HT-29 (cell line): Measurements from ENCODE around the gene BMP2. TPM values are rescaled to one million over a fixed set of nuclear protein-coding genes. Genes with fewer than 3 reads are reported as not detected.

Source experiments
- DNase-seq: peaks from one replicate; pipeline ENCODE4 v3.0.0-alpha.2; 2015; ENCODE audit warnings: low spot score
- total RNA-seq: library from RNA; depleted of rRNA; stranded (reverse); fragments of >200 nt; shearing (Covaris generic); gene quantifications from 2 replicates; pipeline ENCODE4 v1.2.3, GENCODE V29; 2014

The BMP2 gene
- total RNA-seq, 1 experiment from 2014 or later, result 11.7 TPM

DNA sequence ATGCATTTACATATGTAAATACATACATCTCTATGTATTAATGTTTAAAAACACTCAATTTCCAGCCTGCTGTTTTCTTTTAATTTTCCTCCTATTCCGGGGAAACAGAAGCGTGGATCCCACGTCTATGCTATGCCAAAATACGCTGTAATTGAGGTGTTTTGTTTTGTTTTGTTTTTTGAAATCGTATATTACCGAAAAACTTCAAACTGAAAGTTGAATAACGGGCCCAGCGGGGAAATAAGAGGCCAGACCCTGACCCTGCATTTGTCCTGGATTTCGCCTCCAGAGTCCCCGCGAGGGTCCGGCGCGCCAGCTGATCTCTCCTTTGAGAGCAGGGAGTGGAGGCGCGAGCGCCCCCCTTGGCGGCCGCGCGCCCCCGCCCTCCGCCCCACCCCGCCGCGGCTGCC is 355 bp upstream of the BMP2 start:
- DNase-seq, result no peak

DNA sequence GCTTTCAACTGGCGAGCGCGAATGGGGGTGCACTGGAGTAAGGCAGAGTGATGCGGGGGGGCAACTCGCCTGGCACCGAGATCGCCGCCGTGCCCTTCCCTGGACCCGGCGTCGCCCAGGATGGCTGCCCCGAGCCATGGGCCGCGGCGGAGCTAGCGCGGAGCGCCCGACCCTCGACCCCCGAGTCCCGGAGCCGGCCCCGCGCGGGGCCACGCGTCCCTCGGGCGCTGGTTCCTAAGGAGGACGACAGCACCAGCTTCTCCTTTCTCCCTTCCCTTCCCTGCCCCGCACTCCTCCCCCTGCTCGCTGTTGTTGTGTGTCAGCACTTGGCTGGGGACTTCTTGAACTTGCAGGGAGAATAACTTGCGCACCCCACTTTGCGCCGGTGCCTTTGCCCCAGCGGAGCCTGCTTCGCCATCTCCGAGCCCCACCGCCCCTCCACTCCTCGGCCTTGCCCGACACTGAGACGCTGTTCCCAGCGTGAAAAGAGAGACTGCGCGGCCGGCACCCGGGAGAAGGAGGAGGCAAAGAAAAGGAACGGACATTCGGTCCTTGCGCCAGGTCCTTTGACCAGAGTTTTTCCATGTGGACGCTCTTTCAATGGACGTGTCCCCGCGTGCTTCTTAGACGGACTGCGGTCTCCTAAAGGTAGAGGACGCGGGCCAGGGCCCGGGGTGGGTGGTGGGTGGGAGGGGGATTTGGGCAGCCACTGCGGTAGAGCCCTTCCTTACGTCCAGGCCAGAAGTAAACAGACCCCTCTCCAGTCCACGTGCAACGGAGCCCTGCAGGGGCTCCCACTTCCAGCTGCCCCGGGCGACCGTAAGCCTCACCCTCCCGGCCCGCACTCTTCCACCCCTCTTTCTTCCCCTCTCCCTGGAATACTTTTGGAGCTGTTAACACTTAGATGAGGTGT is 998 bp downstream of the BMP2 start:
- DNase-seq, result peak; percentile 38

DNA sequence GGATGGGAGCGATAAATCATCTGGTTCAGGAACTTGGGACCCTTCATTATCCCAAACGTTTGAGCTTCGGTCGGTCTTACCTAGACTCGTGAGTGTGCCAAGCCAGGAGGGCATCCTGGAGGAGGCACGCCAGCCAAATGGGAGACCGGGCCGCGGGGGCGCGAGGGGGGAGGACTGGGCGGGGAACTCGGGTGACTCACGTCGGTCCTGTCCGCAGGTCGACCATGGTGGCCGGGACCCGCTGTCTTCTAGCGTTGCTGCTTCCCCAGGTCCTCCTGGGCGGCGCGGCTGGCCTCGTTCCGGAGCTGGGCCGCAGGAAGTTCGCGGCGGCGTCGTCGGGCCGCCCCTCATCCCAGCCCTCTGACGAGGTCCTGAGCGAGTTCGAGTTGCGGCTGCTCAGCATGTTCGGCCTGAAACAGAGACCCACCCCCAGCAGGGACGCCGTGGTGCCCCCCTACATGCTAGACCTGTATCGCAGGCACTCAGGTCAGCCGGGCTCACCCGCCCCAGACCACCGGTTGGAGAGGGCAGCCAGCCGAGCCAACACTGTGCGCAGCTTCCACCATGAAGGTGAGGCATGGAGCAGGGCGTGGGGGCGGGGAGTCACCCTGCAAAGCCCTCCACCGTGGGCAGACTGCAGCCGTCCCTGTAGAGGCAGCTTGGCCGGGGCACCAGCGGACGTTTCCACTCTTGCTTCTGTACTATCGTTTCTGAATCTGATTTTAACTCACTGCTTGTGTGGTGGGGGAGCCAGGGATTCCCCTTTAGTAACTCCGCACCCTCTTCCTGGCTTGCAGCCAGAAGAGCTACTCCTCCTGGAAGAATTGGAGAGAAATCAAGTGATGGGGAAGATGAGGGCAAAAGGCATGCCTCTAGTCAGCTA is 2.7 kb downstream of the BMP2 start:
- DNase-seq, result peak; percentile 32

DNA sequence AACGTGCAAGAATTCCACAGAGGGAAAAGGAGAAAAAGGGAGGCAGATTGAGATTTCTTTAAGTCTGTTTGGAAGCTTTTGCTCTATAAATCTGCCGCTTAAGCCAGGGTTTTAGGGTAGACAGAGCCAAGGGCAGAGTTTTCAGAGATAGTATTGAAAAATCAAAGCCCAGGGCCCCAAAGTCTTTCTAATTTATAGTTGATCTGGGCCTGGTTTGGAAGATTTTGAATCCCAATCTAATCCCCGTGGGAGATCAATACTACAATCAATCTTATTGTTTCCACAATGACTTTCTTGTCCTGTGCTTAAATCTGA is 3.3 kb downstream of the BMP2 start:
- no peak for DNase-seq

DNA sequence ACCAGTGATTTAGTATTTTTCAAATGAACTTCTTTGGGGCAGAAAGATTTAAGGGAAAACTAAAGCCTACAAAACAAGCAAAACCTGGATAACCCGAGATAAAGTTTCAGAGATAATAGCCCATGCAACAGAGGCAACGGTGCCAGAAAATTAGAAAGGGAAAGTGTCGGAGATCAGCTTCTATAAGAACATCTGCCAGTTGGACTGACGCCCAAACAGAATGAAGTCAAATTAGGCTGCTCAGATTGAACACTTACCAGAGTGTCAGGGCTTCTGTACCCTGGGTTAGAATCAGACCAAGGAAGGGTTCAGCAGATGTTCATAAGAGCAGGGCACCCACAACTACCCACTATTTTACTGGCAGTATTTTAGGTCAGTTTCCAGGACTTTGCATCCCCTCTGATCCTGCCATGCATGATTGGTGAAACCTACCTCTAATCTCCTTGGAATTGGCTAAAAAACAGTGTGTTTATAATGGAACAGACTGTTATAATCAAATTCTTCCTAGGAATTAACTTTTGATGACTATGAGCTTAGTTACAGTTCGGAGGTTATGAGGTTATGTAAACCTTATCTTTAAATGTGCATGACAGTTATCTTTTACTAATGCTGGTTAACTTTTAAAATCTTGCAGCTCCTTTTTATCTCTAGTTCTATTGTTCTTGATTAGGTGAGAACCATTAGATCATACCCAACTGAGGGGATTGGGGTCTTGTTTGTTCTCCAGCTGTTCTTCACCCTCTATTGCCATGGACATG is 13.1 kb downstream of the BMP2 start:
- no peak for DNase-seq

DNA sequence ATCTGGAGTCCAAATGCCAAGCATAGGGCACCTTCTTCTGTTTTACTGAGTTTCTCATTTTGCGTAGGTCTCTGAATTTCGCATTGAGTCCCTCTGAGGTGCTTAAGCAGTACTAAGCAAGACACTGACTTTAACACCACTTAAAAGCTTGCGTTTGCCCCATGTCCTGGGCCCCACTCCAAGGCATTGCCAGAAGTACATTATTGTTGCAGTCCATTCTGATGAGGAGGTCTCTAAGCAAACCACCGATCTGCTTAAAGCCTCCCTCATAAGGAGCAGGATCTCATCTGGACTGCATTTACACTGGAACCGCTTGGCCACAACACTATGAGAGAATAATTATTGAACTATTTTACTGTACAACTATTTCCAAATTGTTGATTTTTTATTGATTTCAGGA is 16.3 kb downstream of the BMP2 start:
- DNase-seq, result no peak

DNA sequence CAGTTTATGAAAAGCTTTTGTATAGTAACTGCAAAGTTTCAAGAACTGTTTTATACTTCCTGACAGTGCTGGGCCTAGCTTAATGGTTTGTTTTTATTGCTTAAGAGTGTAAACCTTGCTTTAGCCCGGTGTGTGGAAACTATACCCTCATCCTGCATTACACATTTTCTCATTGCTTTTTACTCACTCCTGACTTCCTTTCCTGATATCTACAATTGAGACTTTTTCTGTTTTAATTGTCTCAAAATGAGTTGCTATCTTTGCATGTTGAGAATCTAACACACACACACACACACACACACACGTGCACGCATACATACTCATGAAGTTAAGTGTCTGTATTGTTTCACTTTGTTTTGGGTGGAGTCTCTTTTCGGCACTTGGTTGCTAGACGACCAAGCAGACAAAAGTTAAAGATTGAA is 16.7 kb downstream of the BMP2 start:
- peak; percentile 72 for DNase-seq

DNA sequence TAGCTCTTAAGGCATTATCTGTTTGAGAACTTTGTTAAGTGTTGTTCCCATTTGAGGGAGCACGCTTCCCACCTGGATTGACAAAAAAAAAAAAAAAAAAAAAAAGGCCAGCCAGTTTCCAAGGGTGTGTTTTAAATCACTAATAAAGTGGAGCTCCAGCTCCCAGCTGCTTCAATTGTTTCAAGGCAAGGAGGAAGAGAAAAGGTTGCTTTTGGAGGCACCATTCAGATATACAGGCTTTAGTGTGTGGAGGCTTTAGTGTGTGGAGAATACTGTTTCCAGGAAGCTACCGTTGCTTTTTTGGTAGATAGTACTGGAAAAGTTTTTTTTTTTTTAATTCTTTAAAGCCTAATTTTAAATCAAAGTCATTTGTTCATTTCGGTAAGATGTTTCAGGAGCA is 17.3 kb downstream of the BMP2 start:
- no peak for DNase-seq

DNA sequence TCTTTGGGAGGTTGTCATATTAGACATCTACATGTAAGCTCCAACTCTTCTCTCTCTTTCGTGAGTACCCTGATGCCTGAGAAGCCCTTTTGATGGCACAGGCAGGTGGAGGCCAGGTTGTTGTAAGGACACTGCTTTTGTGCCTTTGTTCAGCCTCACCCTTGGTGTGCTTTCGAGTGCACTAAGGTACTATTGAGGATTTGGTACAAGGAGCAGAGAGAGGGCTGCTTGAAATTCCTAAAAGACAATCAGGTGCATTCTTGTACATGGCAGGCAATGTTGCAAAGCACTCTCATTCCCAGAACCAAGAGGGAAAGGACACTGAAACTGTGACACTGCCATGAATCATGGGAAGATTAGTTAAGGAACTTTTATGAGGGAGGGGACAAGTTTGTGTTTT is 19.1 kb downstream of the BMP2 start:
- DNase-seq, result no peak

DNA sequence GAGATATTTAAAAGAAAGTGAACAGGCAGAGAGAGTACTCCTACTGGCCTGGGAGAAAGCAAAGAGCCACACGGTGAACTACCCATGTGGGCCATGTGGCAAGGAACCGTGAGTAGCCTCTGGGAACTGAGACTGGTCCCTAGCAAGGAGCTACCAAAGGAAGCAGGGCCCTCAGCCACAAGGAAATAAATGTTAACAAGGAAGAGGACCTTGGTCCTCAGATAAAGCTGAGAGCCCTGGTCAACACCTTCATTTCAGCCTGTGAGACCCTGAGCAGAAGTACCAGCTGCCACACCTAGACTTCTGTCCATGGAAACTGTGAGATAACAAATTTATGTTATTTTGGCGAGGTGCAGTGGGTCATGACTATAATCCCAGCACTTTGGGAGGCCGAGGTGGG is 25.3 kb downstream of the BMP2 start:
- DNase-seq, result no peak

DNA sequence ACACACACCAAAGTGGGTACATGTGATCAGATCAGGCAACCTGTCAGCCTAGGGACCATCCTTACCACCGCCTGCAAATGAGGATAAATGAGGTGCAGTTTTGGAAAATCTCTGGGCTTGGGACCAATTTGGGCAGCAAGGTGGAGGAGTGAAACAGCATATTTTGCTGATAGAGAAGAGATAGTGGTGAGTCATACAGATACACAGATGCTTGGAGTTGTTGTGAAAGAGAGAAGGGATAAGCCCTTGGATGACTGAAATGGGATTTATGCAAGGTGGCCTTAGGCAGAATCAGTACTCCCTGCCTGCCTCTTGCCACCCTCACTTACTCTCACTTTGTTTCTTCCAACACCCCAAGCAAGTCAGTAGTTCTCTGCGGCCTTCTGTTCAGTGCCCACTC is 34.7 kb downstream of the BMP2 start:
- no peak for DNase-seq

DNA sequence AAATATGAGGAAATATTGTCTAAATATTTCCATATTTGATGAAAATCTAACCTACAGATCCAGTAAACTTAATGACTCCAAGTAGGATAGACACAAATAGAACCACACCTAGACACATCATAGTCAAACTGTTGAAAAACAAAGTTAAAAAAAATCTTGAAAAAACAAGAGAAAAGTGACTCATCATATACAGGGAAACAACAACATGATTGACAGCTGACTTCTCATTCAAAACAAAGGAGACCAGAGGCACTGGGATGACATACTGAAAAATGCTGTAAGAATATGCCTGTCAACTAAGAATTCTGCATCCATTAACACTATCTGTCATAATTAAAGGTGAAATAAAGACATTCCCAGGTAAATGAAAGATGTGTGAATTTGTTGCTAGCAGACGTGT is 38.8 kb downstream of the BMP2 start:
- DNase-seq, result no peak

DNA sequence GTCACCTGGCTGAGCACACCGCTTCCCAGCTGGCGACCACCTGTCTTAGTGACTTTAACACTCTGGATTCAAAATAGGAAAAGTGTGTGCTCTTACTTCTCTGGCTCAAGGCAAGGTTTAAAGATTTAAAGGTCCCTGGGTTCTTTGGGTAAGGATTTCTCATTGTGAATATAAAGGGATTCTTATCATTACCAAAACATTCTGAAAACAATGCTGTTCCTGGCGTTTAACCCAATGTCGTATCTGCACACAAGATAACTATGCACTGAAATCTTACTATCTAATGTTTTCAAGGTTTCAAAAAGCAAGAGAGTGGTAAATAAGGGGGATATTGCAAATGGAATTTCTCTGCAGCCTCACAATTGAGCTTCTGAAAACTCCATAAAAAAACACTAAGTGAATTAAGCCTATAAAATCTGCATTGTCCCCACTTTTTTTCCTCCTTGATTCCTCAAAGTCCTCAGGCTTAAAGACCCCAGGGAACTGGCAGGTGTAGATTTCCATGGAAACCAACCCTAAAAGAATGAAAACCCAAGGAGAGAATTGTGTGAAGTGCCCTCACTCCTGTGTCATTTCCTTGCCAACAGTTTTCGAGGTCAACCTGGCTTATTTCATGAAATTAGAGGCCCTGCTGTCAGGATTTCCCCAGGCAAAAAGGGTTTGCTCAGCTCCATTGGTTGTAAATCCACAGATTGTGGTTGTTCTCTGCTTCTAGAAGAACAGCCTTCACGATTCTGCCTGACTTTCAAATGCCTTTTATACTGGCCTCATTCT is 44.0 kb downstream of the BMP2 start:
- no peak for DNase-seq

DNA sequence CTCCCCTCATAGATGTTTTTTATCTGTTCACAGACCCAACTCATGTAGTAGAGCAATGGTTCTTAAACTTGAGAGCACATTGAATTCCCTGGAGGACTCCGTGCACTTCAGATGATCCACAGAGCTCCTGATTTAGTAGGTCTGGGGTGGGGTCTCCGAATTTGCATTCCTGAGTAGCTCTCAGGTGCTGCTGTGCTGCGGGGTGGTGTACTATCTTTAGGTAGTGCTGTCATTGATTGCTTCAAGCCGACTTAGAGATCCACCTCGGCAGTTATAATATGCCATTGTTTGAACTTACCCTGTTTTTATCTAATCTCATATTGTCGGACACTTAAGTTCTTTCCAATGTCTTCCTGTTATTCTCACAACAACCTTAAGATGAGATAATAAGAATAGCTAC is 45.0 kb downstream of the BMP2 start:
- DNase-seq, result no peak

DNA sequence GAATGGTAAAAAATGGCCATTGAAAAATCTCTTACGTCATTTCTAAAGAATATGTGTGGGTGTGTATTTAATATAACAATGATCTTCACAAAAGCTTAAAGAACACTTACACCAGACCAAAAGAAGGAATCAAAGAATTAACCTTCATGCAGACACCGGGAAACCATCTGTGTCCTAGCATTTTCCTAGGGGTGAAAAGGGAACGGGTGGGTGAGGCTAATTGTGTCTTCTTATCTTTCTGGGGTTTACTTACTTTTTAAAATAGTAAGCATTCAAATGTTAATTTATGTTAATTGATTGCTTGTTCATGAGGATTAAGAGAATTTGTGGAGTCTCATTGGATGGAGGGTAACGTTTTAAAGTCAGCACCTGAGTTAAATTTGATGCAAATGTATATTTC is 47.5 kb downstream of the BMP2 start:
- DNase-seq, result no peak

DNA sequence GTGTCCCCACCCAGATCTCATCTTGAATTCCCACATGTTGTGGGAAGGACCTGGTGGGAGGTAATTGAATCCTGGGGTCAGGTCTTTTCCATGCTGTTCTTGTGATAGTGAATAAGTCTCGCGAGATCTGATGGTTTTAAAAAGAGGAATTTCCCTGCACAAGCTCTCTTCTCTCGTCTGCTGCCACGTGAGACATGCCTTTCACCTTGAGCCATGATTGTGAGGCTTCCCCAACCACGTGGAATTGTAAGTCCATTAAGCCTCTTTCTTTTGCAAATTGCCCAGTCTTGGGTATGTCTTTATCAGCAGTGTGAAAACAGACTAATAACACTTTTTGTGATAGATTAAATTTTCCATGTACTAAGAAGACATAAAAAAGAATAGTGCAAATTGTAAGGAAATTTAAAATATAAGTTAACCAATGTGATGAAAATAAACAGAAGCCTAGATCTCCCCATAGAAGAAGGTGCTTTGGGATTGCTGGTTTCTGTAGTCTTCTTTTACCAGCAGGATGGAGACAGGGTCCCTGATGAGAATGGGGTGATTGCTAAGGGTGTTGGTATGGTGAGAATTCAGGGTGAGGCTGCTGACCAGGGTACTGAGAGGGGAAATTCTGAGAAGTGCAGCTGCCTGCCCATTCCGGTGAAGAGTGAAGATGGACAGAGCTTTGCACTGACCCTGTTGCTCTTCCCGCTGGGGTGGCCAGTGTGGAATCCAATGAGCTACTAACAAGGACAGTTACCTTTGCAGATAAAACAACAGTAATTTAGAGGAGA is 50.7 kb downstream of the BMP2 start:
- DNase-seq, result no peak

DNA sequence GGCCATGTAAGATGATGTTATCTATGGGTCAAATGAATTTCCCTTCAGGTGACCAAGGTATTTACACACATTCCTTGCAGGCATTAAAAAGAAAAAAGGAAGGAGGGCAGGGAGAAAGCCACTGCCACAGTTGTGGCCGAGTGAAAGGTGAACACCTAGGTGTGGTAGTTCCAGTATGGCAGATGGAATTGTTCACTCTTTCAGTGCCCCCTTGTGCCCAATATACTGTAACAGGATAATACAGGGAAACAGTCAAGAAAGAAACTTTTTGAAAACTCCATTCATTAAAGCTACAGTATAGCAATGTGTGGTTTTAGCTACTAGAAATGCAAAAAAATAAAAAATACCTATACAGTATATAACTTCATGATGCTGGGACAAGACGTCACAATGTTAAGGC is 52.1 kb downstream of the BMP2 start:
- DNase-seq, result peak; percentile 69

DNA sequence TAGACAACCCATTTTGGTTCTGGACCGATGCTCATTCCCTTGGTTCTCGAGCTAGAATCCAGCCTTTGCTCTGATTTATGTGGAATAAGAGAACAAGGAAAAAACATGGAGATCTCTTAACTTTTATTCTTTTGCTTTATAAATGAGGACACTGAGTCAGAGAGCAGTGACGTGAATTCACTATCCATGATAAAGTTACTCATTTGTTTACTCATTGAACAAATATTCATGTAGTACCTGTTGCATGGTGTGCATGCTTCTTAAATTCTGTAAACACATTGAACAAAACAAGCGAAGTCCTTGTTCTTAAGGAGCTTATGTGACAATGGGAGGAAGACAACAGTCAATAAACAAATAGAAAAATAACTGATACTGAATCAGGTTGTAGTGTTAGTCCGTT is 56.9 kb downstream of the BMP2 start:
- no peak for DNase-seq

DNA sequence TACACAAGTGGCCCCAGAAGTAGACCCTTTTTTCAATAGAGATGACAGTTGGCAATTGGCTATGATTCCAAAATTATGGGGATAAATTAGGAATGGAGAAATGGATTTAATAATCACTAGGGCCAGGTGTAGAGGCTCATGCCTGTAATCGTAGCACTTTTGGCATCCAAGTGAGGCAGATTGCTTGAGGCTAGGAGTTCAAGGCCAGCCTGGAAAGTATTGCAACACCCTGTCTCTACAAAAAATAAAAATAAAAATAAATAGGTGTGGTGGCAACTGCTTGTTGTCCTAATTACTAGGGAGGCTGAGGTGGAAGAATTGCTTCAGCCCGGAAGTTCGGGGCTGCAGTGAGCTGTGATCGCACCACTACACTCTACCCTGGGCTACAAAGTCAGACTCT is 60.0 kb downstream of the BMP2 start:
- DNase-seq, result no peak

DNA sequence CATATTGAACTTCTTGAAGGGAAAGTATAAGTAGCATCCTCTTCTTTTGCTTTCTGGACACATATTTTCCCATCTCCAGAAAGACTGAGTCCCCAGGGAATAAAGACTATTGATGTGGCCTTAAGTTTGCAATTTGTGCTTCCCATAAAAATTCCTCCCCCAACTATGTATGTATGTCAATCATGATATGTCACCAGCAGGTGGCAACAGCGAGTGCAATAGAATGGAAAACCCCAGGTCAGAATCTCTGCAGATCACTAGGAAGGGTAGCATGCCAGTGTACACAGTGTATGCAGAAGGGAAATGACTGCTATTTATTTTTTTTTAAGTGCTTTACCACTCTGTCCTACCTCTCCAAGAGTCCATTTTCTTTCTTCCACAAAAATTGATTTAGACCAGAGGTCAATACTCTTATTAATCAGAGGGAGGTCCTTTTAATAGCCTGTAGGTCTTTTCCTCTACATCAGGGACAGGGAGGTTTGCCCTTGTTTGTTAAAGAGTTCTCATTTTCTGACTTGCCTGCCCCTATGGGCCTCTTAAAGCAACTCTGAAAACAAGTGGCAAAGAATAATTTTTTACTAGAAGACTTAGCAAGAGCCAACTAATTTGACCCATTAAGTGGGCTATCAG is 61.4 kb downstream of the BMP2 start:
- DNase-seq, result peak; percentile 86
